ENCODE measurements around the gene HDDC3. TPM values are rescaled to one million over a fixed set of nuclear protein-coding genes. Genes with fewer than 3 reads are reported as not detected.

The HDDC3 gene
- total and polyA plus RNA-seq, 9 of the 15 experiments (the other 6 are each of a cell fraction or from before 2014, with no cell fraction given) = 14.9 to 55.8 (median 36.9) TPM

- DNase-seq (ENCODE audit: extremely low read depth in 1 of 4, low spot score in 3 of 4) = peak in 3 of 4 experiments; percentile 17 to 31 (median 23)
- ATAC-seq = peak; percentile 61
- 0 out of 2 replicates have a peak overlapping the region, but pooled peaks have one; percentile 33 for H2AFZ ChIP-seq (ENCODE audit: low read depth, low read length)
- no peak overlapping the region for H3K4me3 ChIP-seq
- H3K4me2 ChIP-seq (ENCODE audit: insufficient read depth, low read length) = no peak overlapping the region
- 83% methylated on average over 30 of the region's 33 CpGs for WGBS (ENCODE audit: insufficient coverage, low coverage, missing lambda C conversion rate)
- BruUV-seq (replicated peaks) = no TSS peak
- H3K36me3 ChIP-seq (ENCODE audit: control insufficient read depth, insufficient read depth, low read length) = no peaks in the 10 kb centered on the region; the same call in 2 of the 3 replicates
- no peaks in the 10 kb centered on the region for H3K9me1 ChIP-seq (ENCODE audit: control insufficient read depth, insufficient read depth, low read length)
- H3K27me3 ChIP-seq (ENCODE audit: control insufficient read depth in 2 of 2, insufficient read depth in 2 of 2, low read length in 2 of 2) = no peaks in the 10 kb centered on the region
- no peak overlapping the region for H3K27ac ChIP-seq (ENCODE audit: extremely low read depth, low read depth, low read length)
- no peaks in the 10 kb centered on the region for H3K79me2 ChIP-seq (ENCODE audit: control insufficient read depth, insufficient read depth, low read length)
- intact Hi-C loops (cut with micrococcal nuclease) = no loop called here
- in situ Hi-C loops (cut with MboI) = no loop called here
- H3K9me3 ChIP-seq (replicated peaks; ENCODE audit: control insufficient read depth, insufficient read depth, low read depth, low read length) = no peaks in the 10 kb centered on the region
- H4K20me1 ChIP-seq (replicated peaks; ENCODE audit: control insufficient read depth, insufficient read depth, low read length) = no peaks in the 10 kb centered on the region
- ChIA-PET POLR2A (interaction anchor here (0.7 to 3.0 kb wide), 2 partner anchors 8 to 83 kb away, joined by 3 to 11 read pairs; no protein-coding TSS in a partner anchor), CTCF (ENCODE audit: low intra/inter-chr PET ratio) (no interaction called here)
- no peak for FAIRE-seq
- peak overlapping the region in 1 of 2 experiments; percentile 65; a peak in 2 of 4 replicates for H3K9ac ChIP-seq (ENCODE audit: insufficient read depth in 1 of 2, low read depth in 2 of 2, low read length in 2 of 2)
- H3K4me1 ChIP-seq (replicated peaks in 1 of 2; ENCODE audit: control insufficient read depth in 2 of 2, insufficient read depth in 2 of 2, low read length in 2 of 2) = peaks cover 18 to 52% of the 10 kb centered on the region in 2 experiments
- TF ChIP-seq HCFC1 (IDR thresholded peaks at IDR 0.05; ENCODE audit: low read depth, low read length) (0 out of 2 replicates have a peak, but pooled peaks have one; percentile 16), ZNF436 (CRISPR knock-in tag; IDR thresholded peaks at IDR 0.05) (no peak), SMAD4 (CRISPR knock-in tag; conservative IDR thresholded peaks at IDR 0.05) (no peak), MTF1 (CRISPR knock-in tag; IDR thresholded peaks at IDR 0.05; ENCODE audit: borderline replicate concordance) (no peak), SP2 (IDR thresholded peaks at IDR 0.05; ENCODE audit: extremely low read depth, low read depth, low read length, poor library complexity, severe bottlenecking) (peak; percentile 43), RFX1 (IDR thresholded peaks at IDR 0.05) (no peak), MAZ (CRISPR knock-in tag; conservative IDR thresholded peaks at IDR 0.05 in 1 of 2, IDR thresholded peaks at IDR 0.05 in 1 of 2) (peak in 1 of 2 experiments; percentile 35; a peak in 1 of 4 replicates), RBFOX2 (IDR thresholded peaks at IDR 0.05; ENCODE audit: low read depth, low read length) (peak; percentile 52), ETS1 (conservative IDR thresholded peaks at IDR 0.05; ENCODE audit: control insufficient read depth, low read depth, low read length) (no peak), PKNOX1 (IDR thresholded peaks at IDR 0.05) (no peak), CC2D1A (IDR thresholded peaks at IDR 0.05) (0 out of 2 replicates have a peak, but pooled peaks have one; percentile 15), ETS2 (tag; IDR thresholded peaks at IDR 0.05; ENCODE audit: borderline replicate concordance, poor library complexity, severe bottlenecking) (no peak)
- TF ChIP-seq, protein P1, sequence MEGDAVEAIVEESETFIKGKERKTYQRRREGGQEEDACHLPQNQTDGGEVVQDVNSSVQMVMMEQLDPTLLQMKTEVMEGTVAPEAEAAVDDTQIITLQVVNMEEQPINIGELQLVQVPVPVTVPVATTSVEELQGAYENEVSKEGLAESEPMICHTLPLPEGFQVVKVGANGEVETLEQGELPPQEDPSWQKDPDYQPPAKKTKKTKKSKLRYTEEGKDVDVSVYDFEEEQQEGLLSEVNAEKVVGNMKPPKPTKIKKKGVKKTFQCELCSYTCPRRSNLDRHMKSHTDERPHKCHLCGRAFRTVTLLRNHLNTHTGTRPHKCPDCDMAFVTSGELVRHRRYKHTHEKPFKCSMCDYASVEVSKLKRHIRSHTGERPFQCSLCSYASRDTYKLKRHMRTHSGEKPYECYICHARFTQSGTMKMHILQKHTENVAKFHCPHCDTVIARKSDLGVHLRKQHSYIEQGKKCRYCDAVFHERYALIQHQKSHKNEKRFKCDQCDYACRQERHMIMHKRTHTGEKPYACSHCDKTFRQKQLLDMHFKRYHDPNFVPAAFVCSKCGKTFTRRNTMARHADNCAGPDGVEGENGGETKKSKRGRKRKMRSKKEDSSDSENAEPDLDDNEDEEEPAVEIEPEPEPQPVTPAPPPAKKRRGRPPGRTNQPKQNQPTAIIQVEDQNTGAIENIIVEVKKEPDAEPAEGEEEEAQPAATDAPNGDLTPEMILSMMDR (IDR thresholded peaks at IDR 0.05 in 2 of 3, conservative IDR thresholded peaks at IDR 0.05 in 1 of 3; ENCODE audit: insufficient read depth in 2 of 3, low read depth in 1 of 3, low read length in 3 of 3) = peak; percentile 24 to 48 (median 33); a peak in 4 of 6 replicates
Observed at GRCh38 chr15:90893175-90894090, 38.9 kb downstream of the HDDC3 start.
